HG03039 (cell line): ENCODE results near the gene C3AR1.

Experiments used
- ATAC-seq: cut with Tn5 transposase; IDR thresholded peaks from one replicate; pipeline ENCODE4 v1.9.1; 2021; ENCODE audit warnings: mild to moderate bottlenecking, moderate library complexity; ENCODE audit not compliant: unreplicated experiment

Gene C3AR1

DNA sequence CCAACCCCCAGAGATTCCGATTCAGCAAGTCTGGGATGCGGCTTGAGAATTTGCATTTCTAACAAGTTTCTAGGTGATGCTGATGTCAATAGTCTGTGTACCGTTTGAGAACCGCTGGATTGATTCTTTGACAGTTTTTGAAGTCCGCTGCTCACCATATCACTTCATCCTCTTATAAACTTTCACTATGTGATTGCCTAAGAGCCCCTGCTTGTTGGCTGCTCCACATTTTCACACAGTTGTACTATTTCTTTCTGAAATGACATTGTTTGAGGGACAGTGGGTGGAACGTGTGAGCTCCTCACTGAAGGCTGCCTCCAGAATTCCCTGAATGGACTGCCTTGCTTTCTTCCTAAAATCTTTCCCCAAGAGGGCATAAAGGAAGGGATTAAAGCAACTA is 7.7 kb downstream of the C3AR1 start:
- no peak for ATAC-seq

DNA sequence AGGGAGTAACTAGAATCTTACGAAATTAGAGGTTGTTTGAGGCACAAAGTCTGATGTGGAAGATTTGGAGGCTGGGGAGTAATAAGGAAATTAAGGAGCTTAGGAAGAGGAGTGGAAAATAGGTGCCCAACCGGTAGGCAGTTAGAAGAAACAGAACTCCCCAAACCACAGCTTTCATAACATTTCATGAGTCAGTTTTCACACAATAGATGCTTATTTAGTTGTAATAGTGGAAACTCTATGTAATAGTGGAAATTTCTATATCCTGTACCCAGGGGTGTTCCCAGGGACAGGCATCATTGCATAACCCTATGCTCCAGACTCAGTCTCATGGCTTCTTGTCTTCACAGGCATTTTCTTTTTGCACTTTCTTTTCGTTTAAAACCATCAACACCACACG is 8.3 kb downstream of the C3AR1 start:
- no peak for ATAC-seq

DNA sequence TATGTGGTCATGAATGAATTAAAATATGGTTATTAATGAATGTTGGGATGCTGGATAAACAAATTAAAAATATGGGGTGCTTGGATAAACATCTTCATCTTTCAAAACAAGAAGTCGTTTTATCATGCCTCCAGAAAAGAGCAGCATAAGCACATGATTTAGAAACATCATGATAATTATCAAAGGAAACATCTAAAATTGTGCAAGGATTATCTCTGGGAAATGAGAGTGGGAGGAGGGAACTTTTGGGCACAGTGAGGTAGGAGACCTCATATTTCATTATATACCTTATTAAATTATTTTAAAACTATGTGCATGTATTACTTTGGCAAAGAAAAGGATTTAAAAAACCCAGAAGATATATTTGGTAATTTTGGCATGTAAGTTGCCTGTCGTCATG is 8.9 kb downstream of the C3AR1 start:
- no peak for ATAC-seq

DNA sequence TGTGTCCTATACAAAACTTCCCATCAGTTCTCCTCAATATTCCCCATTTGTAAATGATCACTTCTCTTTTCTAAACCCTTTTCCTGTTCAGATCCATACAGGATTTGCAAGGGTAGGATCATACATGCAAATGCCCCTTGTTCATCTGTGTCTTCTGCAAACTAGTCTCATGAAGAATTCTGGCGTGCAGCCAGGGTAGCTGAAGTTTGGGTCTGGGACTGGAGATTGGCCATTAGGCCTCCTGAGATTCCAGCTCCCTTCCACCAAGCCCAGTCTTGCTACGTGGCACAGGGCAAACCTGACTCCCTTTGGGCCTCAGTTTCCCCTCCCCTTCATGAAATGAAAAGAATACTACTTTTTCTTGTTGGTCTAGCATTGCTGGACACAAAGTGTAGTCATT is 11.3 kb downstream of the C3AR1 start:
- no peak for ATAC-seq

DNA sequence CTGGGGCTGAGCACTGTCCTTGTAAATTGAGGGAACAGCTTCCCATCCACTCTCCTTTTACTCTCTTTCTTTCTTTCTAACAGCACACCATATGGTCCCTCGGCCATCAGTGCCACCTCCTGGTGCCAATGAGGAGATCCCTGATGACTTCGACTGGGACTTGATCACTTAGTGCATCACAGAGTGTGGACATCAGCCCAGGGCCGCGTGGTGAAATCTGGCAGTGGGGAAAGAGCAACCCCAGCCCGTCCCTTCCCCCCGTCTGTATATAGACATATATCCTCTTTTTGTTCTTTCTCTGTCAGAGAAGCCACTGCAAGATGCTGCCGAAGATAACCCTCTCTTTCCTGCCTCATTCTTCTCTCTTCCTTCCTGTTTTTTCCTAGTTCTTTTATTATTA is 13.5 kb downstream of the C3AR1 start:
- no peak for ATAC-seq

DNA sequence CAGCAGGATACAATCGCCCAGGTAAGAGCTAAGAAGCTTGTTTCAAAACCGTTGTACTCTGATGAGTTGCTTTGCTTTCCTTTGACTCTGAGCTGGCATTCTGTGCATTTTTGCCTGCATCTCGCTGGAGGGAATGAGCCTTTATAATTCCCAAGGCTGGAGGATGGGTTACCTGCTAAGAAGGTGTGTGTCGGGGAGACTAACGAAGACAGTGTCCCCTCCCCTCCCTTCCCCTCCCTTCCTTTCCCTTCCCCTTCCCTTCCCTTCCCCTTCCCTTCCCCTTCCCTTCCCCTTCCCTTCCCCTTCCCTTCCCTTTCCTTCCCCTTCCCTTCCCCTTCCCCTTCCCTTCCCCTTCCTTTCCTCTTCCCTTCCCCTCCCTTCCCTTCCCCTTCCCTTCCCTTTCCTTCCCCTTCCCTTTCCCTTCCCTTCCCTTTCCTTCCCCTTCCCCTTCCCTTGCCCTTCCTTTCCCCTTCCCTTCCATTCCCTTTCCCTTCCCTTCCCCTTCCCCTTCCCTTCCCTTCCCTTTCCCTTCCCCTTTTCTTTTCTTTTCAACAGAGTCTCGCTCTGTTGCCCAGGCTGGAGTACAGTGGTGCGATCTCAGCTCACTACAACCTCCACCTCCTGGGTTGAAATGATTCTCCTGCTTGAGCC is 15.4 kb downstream of the C3AR1 start:
- no peak for ATAC-seq

DNA sequence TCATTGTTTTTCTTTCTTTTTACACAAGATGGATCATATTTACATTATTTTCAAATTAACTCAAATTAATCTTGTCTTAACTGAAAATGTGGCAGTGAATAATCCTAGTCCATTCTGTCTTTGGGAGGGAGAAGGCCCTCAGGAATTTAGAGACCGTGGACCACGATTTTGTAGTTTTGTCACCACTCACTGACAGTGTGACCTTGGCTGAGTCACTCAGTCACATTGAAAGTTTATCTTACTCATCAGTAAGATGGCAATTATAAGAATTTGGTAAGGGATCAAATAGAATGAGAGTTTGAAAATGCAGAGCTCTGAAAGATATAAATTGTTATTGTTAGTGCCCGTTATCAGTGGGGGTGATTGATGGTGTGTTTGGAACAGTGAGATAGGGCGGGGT is 17.3 kb downstream of the C3AR1 start:
- ATAC-seq = no peak

DNA sequence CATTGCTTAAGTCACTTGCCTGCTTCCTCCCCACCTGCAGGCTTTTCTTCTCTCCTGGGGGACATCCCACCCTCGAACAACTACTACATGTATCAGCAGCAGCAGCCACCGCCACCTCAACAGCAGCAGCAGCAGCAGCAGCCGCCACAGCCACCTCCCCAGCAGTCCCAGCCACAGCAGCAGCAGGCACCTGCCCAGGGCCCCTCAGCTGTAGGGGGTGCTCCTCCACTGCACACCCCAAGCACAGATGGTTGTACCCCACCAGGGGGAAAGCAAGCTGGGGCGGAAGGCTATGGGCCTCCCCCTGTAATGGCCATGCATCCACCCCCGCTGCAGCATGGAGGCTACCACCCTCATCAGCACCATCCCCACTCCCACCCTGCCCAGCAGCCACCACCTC is 18.3 kb downstream of the C3AR1 start:
- no peak for ATAC-seq

DNA sequence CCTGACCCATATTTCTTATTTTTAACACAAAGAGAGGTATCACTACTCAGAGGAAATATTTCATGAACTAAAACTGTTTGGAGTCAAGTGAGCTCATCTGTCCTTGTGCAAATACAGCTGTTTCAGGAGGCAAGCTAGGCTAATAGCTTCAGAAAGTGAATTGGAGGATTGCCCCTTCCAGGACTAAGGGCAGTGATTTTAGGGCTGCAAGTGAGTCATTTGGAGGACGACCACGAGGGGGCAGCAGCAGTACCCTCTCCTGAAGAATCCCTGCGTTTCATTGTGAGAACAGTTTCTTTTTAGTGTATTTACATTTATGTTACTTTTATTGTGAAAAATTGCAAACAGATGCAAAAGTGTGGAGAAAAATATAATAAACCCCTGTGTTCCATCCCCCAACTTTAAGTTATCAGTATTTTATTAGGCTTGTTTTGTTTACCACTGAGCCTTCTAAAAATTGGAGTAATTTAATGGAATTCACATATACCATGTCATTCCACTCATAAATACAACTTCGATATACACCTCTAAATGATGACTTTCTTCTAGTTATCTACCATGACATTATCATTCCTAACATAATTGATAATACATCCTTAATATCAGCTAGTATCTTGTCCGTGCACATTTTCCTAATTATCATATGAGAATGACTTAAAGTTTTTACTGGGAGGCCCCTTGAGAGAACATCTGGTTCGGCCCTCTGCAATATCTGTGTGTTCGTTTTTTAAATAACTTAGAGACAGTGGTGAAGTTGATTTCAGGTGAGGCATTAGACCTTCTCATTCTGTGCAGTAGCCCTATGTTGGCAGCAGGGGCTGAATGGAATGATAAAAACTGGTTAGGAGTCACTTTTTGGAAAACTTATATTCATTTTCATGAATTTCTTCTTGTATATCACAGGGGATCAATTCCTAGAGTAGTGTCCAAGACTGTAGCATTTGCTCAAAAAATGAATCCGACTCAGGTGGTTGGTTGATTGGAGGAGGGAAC is 19.9 kb downstream of the C3AR1 start:
- no peak for ATAC-seq

DNA sequence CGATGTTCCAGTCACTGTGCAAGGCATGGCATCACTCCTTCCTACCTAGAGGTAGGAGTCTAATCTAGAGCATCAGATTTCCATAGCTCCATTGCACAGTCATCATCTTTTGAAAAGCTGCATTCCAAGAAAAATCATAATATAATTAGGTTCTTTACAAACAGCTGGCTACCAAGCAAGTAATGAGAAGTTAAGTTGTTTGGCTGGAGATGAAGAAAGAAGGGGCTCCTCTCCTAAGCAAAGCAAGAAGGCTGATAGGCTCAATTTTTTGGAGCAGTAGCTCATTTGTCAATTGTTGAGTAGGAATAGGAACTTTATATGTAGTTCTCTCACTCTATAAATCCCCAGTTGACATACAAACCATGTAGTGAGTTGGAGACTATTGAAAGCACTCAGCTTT is 25.4 kb downstream of the C3AR1 start:
- ATAC-seq = no peak

DNA sequence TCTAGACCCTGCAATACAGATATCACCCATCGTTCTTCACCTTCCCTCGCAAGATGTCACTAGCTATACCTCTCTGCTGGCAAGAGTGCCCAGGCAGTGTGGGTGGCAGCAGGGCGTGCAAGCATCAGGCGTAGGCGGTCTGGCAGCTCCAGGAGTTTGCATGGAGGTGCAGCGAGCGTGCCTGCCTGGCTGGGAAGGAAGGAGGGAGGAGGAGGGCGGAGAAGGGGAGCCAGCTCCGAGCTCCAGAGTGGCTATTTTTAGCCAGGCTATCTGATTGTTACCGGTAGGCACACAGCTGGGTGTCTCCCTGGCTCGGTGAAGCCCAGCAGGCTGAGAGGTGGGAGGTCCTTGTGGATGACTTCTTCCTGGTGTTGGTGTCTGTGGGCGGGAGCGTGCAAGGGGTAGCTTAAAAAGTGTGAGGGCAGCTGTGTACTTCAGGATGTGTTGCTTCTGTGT is 27.5 kb downstream of the C3AR1 start:
- no peak for ATAC-seq

DNA sequence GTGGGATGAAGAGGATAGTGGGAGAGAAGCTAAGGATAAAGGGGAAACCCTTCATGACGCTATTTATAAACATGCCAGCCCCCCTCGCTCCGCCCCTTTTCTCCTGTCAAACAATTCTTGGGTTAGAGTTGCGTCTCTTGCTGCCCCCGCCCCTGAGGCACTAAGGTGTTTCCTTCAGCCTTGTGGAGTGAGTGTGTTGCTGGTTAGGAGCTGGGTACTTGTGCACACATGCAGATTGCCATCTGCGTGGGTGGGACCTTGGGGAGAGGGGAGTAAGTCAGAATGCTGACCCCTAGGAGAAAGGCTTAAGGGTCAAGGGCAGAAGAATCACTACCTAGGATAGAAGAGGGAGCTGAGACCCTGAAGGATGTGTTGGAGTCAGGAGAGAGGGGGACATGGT is 28.2 kb downstream of the C3AR1 start:
- ATAC-seq = no peak

DNA sequence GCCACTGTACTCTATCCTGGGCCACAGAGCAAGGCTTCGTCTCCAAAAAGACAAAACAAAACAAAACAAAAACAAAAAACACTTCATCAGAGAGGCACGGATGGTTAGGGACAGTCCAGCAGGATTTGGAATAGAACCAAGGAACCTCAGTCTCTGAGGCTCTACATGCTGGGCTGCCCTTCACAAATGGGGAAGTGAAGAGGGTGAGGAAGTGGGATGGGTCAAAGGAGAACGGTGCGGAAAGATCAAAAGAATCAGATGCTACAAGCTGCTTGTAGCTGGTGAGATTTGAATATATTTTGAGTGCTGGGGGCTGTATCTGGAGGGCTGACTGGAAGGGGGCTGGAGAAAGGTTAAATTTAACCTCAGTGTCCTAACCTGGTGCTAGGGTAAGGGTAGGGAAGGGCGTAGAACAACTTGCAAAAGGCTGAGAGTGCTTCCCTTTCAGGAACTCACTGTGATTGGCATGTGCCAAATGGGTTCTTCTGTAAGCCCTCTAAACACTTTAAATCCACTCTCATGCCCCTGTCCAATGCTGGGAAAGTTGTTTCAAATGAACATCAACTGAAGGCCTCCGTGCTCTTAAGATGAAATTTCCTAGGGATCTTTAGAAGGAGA is 29.0 kb downstream of the C3AR1 start:
- ATAC-seq = no peak

DNA sequence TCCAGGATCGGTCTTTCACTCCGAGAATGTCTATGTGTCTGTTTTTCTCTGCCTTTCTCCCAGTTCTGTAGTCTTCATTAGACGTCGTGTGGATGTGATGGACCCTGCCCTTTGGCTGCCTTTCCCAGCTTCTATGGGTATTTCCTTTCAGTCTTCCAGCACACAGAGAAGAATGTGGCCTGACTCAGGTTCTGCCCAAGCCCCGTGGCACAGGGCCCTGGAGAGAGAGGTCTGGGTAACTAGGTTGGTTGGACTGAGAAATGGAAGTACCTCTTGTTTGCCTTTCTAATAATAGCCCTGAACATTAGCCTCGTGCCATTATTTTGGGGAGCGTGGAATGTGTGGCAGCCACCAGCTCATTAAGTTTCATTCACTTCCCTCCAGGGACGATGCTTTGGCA is 29.8 kb downstream of the C3AR1 start:
- no peak for ATAC-seq

DNA sequence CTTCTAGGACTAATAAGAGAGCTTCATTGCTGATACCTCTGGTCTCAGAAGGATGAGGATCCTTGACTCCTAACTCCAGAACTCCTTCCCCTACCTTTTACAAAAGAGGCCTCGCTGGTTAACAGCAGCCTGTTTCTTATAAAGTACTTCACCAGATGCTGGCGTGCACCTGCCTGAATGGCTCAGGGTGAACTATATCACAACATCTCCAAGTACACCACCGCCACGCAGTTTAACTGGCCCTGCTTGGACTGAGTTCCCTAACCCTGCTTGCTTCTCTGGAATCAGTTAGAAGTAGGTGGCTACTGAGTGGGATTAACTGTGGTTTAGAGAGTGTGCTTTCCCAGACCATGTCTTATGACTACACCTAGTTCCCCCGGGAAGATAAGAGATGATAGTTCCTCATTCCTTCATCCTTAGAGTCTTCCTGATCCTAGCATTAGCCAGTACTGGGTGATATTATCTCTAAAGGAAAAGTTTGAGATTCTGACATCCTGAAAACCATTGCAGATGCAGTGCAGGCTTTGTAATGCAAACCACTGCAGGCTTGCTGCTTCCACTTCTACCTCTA is 30.6 kb downstream of the C3AR1 start:
- no peak for ATAC-seq

DNA sequence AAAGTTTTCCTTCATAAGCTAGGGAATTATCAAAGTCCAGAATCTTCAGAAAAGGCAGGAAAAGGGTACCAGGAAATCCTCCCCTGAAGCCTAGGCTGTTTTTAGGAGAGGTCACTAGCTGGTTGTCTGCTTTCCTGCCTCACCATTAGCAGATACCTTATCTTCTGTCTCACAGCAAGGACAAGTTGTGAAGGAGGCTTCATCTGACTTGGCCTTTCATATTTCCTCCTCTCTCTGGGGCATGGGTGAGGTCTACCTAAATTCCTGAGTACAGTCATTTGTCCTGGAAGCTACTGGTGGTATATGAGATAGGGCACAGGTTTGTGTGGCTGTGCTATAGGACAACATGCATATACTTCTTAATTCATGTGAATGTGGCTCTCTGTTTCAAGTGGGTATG is 31.4 kb downstream of the C3AR1 start:
- no peak for ATAC-seq

DNA sequence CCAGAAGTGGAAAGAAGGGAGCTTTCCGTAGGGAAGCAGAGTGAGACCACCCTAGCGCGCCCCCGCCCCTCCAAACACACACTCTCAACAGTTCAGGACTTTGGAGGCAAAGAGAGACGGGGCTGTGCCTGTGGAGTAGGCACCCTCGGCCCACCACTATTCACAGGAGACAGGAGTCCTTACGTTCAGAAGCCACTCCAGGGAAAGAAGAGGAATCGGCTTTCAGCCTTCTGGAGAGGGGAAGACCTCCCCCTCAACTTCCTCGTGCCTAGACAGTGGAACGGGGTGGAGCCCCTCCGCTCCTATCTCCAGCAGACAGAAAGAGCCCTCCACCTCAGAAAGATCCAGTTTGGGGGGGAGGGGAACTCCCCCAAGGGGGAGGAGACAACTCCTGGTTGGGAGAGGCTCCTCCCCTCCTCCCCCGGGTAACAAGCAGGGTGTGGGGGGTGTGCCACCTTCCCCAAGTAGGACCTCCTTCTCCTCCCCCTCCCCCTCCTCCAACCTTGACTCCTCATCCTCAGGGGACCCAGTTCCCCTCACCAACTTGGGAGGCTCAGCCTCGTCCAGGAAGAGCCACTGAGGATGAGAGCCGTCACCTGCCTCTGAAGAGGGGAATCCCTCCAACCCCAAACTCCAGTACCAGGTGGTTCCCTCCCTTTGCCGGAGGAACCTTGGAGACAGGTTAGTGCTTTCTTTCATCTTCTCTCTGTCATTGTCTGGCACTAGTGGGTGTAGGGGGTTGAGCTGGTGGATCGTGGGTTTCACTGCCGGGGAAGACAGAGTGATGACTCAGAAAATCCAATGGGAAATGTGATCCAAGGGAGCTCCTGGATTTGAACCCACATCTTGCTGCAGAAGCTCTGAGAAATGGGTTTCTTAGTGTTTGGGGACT is 32.8 kb downstream of the C3AR1 start:
- no peak for ATAC-seq

DNA sequence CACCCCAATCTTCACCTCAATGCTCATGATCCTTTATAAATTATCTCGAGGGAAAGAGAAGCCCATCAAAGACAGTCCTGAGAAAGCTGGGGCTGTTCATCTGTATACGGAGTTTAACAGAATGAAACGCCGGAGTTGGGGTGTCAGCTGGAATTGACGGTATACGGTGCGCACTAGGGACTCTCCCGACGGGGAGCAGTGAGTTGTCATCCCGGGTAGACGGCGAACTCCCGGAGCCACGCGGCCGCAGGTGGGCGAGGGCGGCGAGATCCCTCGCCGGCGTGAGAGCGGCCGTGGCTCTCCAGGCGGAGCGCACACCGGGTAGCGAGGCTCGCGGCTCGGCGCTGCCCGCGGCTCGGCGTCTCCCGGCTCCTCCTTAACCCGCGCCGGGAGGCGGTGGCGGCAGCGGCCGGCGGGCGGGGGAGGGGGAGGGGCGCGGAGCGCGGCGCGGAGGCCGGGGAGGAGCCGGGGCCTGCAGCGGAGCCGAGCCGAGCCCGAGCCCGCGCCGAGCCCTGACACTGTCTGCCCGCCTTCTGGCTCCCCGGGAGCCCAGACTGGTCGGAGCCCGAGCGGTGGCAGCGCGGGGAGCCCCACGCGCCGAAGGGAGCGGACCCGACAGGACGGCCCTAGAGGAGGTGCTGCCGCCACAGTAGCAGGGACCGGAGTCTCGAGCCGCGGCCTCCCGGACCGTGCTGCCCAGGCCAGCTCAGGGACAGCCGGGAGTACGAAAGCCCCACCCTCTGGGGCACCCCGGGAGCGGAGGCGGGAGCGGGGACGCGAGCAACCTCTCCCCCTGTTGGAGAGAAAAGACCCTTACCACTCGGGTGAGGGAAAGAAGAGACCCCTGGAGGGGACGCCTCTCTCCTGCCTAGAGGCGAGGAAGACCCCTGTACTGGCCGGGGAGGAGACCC is 33.7 kb downstream of the C3AR1 start, which contains the start of gene FOXJ2:
Gene FOXJ2, plus strand, starts transcription at position 475 of the 911 bp plus-strand sequence. CDS start 7,117 bp downstream, outside the sequence.
- ATAC-seq = peak; percentile 68

DNA sequence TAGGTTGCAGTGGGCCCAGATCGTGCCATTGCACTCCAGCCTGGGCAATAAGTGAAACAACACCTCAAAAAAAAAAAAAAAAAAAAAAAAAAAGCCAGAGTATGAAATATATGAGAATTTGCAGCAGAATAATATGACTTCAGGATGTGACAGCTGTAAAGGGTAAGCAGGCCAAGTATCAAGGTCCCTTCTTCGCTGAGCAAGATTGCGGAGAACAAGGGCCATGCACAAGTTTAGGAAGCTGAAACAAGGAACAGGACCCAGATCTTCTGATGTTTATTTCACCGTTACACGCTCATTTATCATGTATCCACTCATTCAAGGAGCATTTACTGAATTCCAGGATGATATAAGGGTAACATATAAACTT is 34.3 kb downstream of the C3AR1 start:
- no peak for ATAC-seq
